Measurements from ENCODE around the gene KIF12.
"Not testable (repeated sequence)": the region's sequence is repeated elsewhere in the genome, so short reads cannot be mapped to it uniquely, and the experiment has no call there.

KIF12 gene

GRCh38 chr9:114046237-114046755 lies 52.8 kb downstream of the KIF12 start:
- DNase-seq (ENCODE audit: low spot score): no peak

- DNase-seq (ENCODE audit: low spot score): not testable (repeated sequence)
Observed at GRCh38 chr9:114043660-114044059, 55.4 kb downstream of the KIF12 start.

Measured in HuH-7.5 (cell line).